Effector memory CD4-positive, alpha-beta T cell (primary cell): ENCODE results near the gene DQX1.

Experiments
- DNase-seq, 3 donors: peaks; one replicate each; pipeline ENCODE4 v3.0.0-alpha.2; 2020
- H3K27ac ChIP-seq: 2 replicates; pipeline ENCODE4 v1.7.0; 2013; ENCODE audit warnings: mild to moderate bottlenecking, low read length, moderate library complexity; ENCODE audit not compliant: insufficient read depth, poor library complexity, severe bottlenecking
- H3K27me3 ChIP-seq: replicated peaks from 2 replicates; pipeline ENCODE4 v1.7.0; 2013; ENCODE audit warnings: mild to moderate bottlenecking, low read length; ENCODE audit not compliant: insufficient read depth, control insufficient read depth, poor library complexity, severe bottlenecking
- H3K36me3 ChIP-seq: 2 replicates; pipeline ENCODE4 v1.7.0; 2013; ENCODE audit warnings: mild to moderate bottlenecking, low read length, moderate library complexity; ENCODE audit not compliant: control insufficient read depth, insufficient read depth
- H3K4me1 ChIP-seq: 2 replicates; pipeline ENCODE4 v1.7.0; 2013; ENCODE audit warnings: low read length, mild to moderate bottlenecking; ENCODE audit not compliant: control insufficient read depth, insufficient read depth, poor library complexity, severe bottlenecking
- H3K4me3 ChIP-seq: 2 replicates; pipeline ENCODE4 v1.7.0; 2013; ENCODE audit warnings: low read length, low read depth, mild to moderate bottlenecking; ENCODE audit not compliant: insufficient read depth, poor library complexity, severe bottlenecking
- H3K9me3 ChIP-seq: 2 replicates; pipeline ENCODE4 v1.7.0; 2013; ENCODE audit warnings: mild to moderate bottlenecking, low read length, moderate library complexity; ENCODE audit not compliant: control insufficient read depth

Gene DQX1

GRCh38 chr2:74555610-74556103, 29.6 kb upstream of the DQX1 start:
- Histone ChIP-seq H3K27ac (no peak overlapping the region), H3K9me3 (no peaks in the 10 kb centered on the region), H3K36me3 (peaks cover 9% of the 10 kb centered on the region), H3K27me3 (no peaks in the 10 kb centered on the region), H3K4me3 (peak overlapping the region; percentile 68), H3K4me1 (peaks cover 19% of the 10 kb centered on the region)
- no peak for DNase-seq

- peak overlapping the region; percentile 70 for H3K27ac ChIP-seq
These were observed 28.9 kb upstream of the DQX1 start for GRCh38 chr2:74554820-74555531.

GRCh38 chr2:74553892-74554819, 28.1 kb upstream of the DQX1 start, which contains the start of the genes DOK1 and LOXL3:
DOK1 (plus strand) TSS chr2:74554720; CDS start chr2:74554755, 35 bp downstream.
LOXL3 (minus strand) TSS chr2:74553942; CDS start chr2:74552634, 1,308 bp downstream.
- H3K36me3 ChIP-seq, result peaks cover 9% of the 10 kb centered on the region
- peak within 1 kb of the TSS; percentile 70 for H3K27ac ChIP-seq
- peaks cover 22% of the 10 kb centered on the region for H3K4me1 ChIP-seq
- H3K27me3 ChIP-seq, result peaks cover 7% of the 10 kb centered on the region
- peak within 1 kb of the TSS; percentile 68 for H3K4me3 ChIP-seq
- no peaks in the 10 kb centered on the region for H3K9me3 ChIP-seq
- DNase-seq, result peak; percentile 69 to 79 (median 75)

More at GRCh38 chr2:74554820-74555531, 28.9 kb upstream of the DQX1 start:
- H3K4me1 ChIP-seq, result peaks cover 19% of the 10 kb centered on the region
- H3K4me3 ChIP-seq, result peak overlapping the region; percentile 68
- H3K9me3 ChIP-seq, result no peaks in the 10 kb centered on the region
- H3K36me3 ChIP-seq, result peaks cover 9% of the 10 kb centered on the region
- peak in 1 of 3 donors; percentile 25 for DNase-seq
- H3K27me3 ChIP-seq, result no peaks in the 10 kb centered on the region

GRCh38 chr2:74552914-74553811, 27.1 kb upstream of the DQX1 start:
- H3K27ac ChIP-seq, result no peak overlapping the region
- peaks cover 9% of the 10 kb centered on the region for H3K36me3 ChIP-seq
- peaks cover 24% of the 10 kb centered on the region for H3K4me1 ChIP-seq
- no peak for DNase-seq
- no peaks in the 10 kb centered on the region for H3K9me3 ChIP-seq
- H3K27me3 ChIP-seq, result peaks cover 17% of the 10 kb centered on the region
- H3K4me3 ChIP-seq, result no peak overlapping the region

- Histone ChIP-seq H3K4me3 (no peak overlapping the region), H3K27me3 (peaks cover 26% of the 10 kb centered on the region), H3K27ac (no peak overlapping the region), H3K9me3 (no peaks in the 10 kb centered on the region), H3K36me3 (peaks cover 9% of the 10 kb centered on the region), H3K4me1 (peaks cover 24% of the 10 kb centered on the region)
- no peak for DNase-seq
These were observed 26.2 kb upstream of the DQX1 start for GRCh38 chr2:74551942-74552913.

GRCh38 chr2:74551530-74551929, 25.5 kb upstream of the DQX1 start:
- Histone ChIP-seq H3K4me3 (no peak overlapping the region), H3K36me3 (peaks cover 5% of the 10 kb centered on the region), H3K27me3 (peaks cover 27% of the 10 kb centered on the region), H3K4me1 (peaks cover 24% of the 10 kb centered on the region), H3K9me3 (no peaks in the 10 kb centered on the region), H3K27ac (no peak overlapping the region)
- DNase-seq, result no peak

- Histone ChIP-seq H3K4me3 (no peak overlapping the region), H3K9me3 (no peaks in the 10 kb centered on the region), H3K27me3 (peaks cover 27% of the 10 kb centered on the region), H3K36me3 (no peaks in the 10 kb centered on the region), H3K4me1 (peaks cover 14% of the 10 kb centered on the region), H3K27ac (no peak overlapping the region)
- DNase-seq, result no peak
These were observed 24.2 kb upstream of the DQX1 start for GRCh38 chr2:74550231-74550630.

GRCh38 chr2:74548900-74549826, 23.1 kb upstream of the DQX1 start:
- Histone ChIP-seq H3K9me3 (no peaks in the 10 kb centered on the region), H3K27ac (no peak overlapping the region), H3K27me3 (peaks cover 27% of the 10 kb centered on the region), H3K4me3 (peak overlapping the region; percentile 46), H3K36me3 (no peaks in the 10 kb centered on the region), H3K4me1 (peaks cover 11% of the 10 kb centered on the region)
- no peak for DNase-seq
